GM04504 (cell line): Measurements from ENCODE around the gene ITSN2.

Experiments used
- DNase-seq: peaks from one replicate; pipeline ENCODE4 v3.0.0-alpha.2; 2012; ENCODE audit warnings: low read depth

The ITSN2 gene

DNA sequence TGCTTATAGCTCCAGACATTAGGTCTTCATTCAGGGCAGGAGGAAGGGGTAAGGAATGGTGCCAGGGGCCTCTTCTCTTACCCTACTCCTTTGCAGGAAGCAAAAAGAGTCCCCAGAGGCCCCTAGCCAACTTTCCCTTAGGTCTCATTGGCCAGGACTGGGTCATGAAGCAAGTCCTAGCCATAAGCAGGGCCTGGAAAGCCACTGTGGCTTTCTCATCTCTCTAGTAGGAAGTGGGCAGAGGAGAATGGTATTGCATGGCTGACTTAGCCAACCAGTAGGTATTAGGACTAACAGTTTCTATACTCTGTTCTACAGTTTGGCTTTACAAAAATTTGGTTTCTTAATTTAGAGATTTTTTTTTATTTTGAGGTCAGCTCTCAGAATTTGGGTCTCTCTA lies 180.7 kb downstream of the ITSN2 start:
- no peak for DNase-seq

DNA sequence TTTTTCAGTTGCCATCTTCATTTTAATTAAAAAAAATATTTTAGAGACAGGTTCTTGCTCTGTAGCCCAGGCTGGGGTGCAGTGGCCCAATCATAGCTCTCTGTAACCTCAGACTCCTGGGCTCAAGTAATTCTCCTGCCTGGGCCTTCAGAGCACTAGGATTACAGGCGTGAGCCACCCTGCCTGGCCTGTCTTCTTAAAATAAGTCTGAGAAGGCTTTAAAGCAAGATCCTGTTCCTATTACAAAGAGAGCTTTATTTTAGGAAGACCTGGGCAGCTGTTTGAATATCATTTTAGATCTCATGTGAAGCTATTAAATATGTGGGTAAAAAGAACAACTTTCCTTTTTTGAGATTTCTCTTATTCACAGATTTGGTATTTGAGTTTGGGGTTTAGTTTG lies 184.0 kb downstream of the ITSN2 start:
- DNase-seq = no peak

DNA sequence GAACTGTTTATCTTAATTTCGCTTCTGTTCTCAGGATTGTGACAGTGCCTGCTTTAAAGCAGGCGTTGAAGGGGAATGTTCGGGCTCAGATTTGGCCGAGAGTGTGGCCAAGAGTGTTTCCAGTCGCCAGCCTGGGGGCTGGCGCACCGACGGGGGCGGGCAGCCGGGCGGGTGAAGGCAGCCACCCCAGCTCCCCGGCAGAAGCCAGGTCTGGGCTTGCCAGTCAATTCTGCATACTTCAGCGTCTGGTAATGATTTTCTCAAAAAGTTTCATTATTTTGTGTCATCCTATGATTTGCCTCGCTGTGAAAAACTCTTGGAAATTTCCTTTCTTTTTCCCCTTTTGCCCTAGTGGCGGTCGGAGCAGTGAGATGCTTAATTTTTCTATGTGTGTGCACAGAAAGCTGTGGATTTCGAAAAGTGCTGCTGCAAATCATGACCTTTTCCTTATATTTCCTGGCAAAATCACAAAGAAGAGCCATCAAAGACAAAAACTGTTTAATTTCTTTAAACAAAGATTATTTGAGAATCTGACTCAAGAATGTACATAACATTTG lies 184.6 kb downstream of the ITSN2 start:
- no peak for DNase-seq

DNA sequence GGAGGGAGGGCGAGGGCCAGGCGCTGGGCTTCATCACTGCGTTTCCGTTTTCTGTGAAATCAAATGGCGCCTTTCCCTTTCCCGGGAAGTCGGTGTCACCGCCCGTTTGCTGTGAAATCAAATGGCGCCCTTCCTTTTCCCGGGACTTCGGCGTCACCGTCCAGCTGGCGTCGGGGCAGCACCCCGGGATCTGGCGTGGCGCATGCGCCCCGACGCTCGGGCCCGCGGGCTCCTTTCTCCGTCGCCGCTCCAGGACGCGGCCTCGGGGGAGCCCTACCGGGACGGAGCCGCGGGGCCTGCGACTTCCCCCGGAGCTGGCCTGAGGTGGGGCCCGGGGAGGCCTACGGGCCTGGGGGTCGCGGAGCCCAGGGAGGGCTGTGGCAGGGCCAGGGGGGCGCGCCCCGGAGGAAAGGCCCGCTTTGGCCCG lies 185.5 kb downstream of the ITSN2 start, which contains the start of gene FAM228A:
TSS of gene FAM228A (plus strand) at position 203 of the 427 bp plus-strand sequence. CDS start 428 bp downstream, outside the sequence.
- no peak for DNase-seq

GRCh38 chr2:24169023-24169422 lies 191.3 kb downstream of the ITSN2 start:
- DNase-seq = no peak

- no peak for DNase-seq
Measured at GRCh38 chr2:24164416-24164973, 195.8 kb downstream of the ITSN2 start.

- no peak for DNase-seq
Measured at GRCh38 chr2:24163601-24164000, 196.7 kb downstream of the ITSN2 start.

- DNase-seq = no peak
Measured at GRCh38 chr2:24163186-24163585, 197.2 kb downstream of the ITSN2 start.

DNA sequence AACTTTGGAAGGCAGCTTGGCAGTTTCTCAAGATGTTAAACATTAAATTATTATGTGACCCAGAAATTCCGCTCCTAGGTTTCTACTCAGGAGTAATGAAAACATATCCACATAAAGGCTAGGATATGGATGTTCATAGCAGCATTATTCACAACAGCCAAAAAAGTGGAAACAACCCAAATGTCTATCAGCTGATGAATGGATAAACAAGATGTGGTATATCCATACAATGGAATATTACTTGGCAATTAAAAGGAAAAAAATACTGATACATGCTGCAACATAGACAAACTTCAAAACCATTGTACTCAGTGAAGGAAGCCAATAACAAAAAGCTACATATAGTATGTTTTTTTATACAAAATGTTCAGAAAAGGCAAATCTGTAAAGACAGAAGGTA lies 197.8 kb downstream of the ITSN2 start:
- no peak for DNase-seq

DNA sequence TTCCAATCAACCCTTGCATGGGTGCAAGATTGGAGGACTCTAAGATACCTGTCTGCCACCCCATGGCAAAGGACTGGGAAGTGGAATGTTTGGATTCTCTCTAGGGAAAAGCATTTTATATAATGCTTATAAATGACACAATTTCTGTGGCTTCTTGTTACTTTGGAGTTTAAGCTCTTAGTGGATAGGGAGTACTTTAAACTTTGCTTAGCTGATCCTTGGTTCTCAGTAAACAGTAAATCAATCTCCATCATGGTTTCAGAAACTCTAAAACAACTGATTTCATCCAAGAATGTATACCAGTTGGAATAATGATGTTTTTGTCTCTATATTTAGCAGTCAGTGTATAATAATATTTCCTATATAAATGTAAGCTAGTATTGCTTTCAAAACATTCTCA lies 199.6 kb downstream of the ITSN2 start:
- DNase-seq = no peak

- no peak for DNase-seq
Measured at GRCh38 chr2:24159708-24160107, 200.6 kb downstream of the ITSN2 start.

- no peak for DNase-seq
Measured at GRCh38 chr2:24158131-24158530, 202.2 kb downstream of the ITSN2 start.

GRCh38 chr2:24153478-24153877 lies 206.9 kb downstream of the ITSN2 start:
- no peak for DNase-seq
